IPS-20b (cell line): ENCODE data around the gene LGI1.

Source experiments
- H3K27ac ChIP-seq: one replicate; pipeline ENCODE4 v1.5.1; 2013; ENCODE audit warnings: low read length
- H3K27me3 ChIP-seq: 2 replicates; pipeline ENCODE4 v1.6.1; 2013; ENCODE audit warnings: mild to moderate bottlenecking, low read length, inconsistent platforms; ENCODE audit not compliant: insufficient read depth
- H3K36me3 ChIP-seq: 2 replicates; pipeline ENCODE4 v1.6.1; 2013; ENCODE audit warnings: low read depth, mild to moderate bottlenecking, inconsistent platforms, low read length, moderate library complexity; ENCODE audit not compliant: insufficient read depth
- H3K4me1 ChIP-seq: 2 replicates; pipeline ENCODE4 v1.6.1; 2013; ENCODE audit warnings: mild to moderate bottlenecking, control low read depth, inconsistent platforms, low read length, moderate library complexity; ENCODE audit not compliant: insufficient read depth
- H3K4me3 ChIP-seq: 2 replicates; pipeline ENCODE4 v1.5.1; 2013; ENCODE audit warnings: mild to moderate bottlenecking, low read length, inconsistent platforms
- H3K9ac ChIP-seq: 2 replicates; pipeline ENCODE4 v1.6.1; 2013; ENCODE audit warnings: low read depth, mild to moderate bottlenecking, inconsistent platforms, low read length, moderate library complexity
- H3K9me3 ChIP-seq: 2 replicates; pipeline ENCODE4 v1.6.1; 2013; ENCODE audit warnings: mild to moderate bottlenecking, low read depth, low read length, inconsistent platforms; ENCODE audit not compliant: insufficient read depth

The LGI1 gene

DNA sequence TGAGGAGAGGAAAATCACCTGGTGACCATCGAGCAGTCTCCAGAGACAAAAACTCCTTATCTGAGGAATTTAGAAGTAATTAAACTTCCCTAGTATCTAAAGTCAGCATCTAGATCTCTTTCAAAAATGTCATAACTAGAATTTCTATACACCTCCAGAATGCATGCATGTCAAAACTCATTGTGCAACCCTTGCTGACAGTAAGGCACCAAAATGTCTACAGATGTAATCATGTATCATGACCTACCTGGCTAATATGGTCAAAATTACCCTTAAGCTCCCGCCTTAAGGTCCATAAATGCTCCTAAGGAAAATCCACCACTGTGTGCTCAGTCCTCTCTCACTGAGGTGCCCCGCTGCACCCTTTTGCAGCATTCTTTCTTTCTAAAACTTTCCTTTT lies 16.4 kb upstream of the LGI1 start:
- Histone ChIP-seq H3K27ac (no peak overlapping the region), H3K9ac (no peak overlapping the region), H3K36me3 (no peaks in the 10 kb centered on the region), H3K9me3 (no peaks in the 10 kb centered on the region), H3K4me1 (peaks cover 2% of the 10 kb centered on the region; the same call in 1 of the 2 replicates), H3K4me3 (no peak overlapping the region), H3K27me3 (no peaks in the 10 kb centered on the region)

DNA sequence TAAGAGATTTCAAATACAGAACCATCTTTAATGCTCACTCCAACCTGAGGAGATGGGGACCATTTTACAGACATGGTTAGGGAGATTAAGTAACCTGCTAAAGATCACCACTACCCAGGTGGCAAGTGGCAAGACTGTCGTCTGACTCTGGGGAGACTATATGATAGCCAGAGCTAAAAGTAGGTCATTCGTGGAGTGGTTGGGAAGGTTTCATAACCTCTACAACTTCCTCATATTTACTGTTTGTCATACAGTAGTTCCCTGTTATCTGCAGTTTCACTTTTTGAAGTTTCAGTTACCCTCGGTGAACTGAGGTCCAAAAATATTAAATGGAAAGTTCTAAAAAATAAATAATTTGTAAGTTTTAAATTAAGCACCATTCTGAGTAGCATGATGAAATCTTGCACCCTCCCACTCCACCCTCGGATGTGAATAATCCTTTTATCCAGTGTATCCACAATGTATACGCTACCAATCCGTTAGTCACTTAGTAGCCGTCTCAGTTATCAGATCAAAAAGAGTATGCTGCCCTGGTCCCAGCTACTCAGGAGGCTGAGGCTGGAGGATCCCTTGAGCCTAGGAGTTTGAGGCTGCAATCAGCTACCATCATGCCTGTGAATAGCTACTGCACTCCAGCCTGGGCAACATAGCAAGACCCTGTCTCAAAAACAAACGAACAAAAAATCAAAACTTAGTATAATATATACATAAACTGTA lies 14.9 kb upstream of the LGI1 start:
- H3K9me3 ChIP-seq, result no peaks in the 10 kb centered on the region
- no peaks in the 10 kb centered on the region for H3K36me3 ChIP-seq
- peaks cover 6% of the 10 kb centered on the region; the same call in 1 of the 2 replicates for H3K4me1 ChIP-seq
- no peaks in the 10 kb centered on the region for H3K27me3 ChIP-seq
- H3K4me3 ChIP-seq, result no peak overlapping the region
- H3K9ac ChIP-seq, result no peak overlapping the region
- H3K27ac ChIP-seq, result no peak overlapping the region

DNA sequence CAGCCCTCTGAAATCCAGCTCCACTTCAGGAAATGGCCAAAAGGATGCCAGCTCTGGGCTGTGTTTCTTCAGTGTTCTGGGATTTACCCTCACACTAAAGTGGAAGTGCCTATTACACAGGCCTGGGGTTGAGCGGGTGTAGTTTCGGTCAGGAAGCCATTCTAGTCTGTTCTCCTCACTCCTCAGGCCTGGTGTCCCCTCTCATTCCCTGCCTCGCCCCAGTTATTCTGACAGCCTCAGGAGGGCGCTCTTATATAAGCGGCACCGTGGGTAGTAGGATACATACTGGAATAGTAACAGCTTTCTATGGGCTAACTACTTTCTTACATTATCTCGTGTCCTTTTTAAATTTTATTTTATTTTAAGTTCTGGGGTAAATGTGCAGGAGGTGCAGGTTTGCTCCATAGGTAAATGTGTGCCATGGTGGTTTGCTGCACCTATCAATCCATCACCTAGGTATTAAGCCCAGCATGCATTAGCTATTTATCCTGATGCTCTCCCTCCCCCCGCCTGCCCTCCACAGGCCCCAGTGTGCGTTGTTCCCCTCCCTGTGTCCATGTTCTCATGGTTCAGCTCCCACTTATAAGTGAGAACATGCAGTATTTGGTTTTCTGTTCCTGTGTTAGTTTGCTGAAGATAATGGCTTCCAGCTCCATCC lies 12.2 kb upstream of the LGI1 start:
- no peak overlapping the region for H3K27ac ChIP-seq
- H3K9me3 ChIP-seq, result no peaks in the 10 kb centered on the region
- H3K27me3 ChIP-seq, result no peaks in the 10 kb centered on the region
- H3K4me1 ChIP-seq, result peaks cover 29% of the 10 kb centered on the region
- H3K9ac ChIP-seq, result no peak overlapping the region
- no peaks in the 10 kb centered on the region for H3K36me3 ChIP-seq
- H3K4me3 ChIP-seq, result no peak overlapping the region

DNA sequence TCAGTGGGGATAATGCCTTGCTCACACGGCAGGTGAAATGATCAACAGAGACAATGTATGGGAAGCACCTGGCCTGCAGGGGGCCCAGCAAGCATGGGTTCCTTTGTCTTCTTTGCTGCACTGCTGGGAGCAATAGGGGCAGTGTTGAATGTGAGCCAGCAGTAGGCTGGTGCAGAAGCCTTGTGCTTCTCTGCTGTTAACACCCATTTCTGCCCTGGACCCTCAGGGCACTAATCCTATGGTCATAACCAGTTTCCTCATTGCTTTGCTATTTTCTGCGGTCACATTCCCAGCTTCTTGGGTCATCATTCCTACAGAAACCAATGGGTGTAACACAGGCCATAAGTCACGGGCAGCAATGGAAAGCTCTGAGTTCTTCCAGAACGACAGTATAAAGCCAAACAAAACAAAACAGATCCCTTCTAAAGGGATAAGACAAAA lies 10.9 kb upstream of the LGI1 start:
- Histone ChIP-seq H3K9me3 (no peaks in the 10 kb centered on the region), H3K27me3 (no peaks in the 10 kb centered on the region), H3K27ac (no peak overlapping the region), H3K4me3 (no peak overlapping the region), H3K9ac (peak overlapping the region; percentile 14; the same call in 1 of the 2 replicates), H3K36me3 (no peaks in the 10 kb centered on the region), H3K4me1 (peaks cover 41% of the 10 kb centered on the region)

DNA sequence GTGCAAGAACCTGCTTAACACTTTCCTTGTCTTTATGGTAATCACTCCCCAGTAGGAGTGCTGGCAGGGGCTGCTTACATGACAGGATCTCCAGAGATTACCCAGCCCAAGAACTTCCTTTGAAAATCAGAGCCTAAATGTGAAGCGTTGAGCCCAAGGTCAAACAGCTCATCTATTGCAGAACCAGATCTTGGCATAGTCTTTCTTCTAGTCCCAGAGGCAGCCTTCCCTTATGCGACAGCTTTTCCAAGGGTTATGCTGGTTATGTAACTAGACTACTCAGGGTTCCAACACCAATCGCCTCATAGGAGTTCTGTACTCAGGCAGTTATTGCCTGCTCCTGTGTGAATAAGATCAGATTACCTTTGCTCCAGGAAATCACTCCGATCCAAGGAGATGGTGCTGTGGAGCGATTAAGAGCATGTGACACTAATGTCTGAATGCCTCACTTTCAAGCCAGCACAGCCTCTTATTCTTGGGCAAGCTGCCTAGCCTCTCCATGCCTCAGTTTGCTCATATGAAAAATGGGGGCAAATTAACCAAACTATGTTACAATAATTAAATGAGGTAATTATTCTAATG lies 8.4 kb upstream of the LGI1 start:
- Histone ChIP-seq H3K4me3 (peak overlapping the region; percentile 53), H3K9ac (0 out of 2 replicates have a peak overlapping the region, but pooled peaks have one; percentile 43), H3K27me3 (no peaks in the 10 kb centered on the region), H3K27ac (peak overlapping the region; percentile 48), H3K36me3 (no peaks in the 10 kb centered on the region), H3K4me1 (peaks cover 41% of the 10 kb centered on the region), H3K9me3 (no peaks in the 10 kb centered on the region)

DNA sequence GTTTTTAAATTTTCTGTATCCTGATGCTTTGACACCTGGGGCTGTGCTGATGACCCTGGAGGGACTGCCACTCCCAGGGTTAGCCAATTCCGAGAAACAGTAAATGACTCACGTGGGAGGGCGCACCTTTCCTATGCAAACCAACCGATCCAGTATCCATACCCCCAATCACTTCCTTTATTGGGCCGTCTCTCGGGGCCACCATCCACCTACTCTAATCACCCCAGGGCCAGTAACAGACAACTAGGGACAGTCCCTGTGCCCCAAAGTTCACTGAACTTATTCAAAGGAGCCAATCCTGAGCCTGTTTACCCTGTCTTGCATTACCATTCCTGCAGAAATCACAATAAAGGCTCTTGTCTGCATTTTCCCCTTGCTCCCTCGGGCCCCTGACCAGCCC lies 6.6 kb upstream of the LGI1 start:
- Histone ChIP-seq H3K4me1 (peaks cover 39% of the 10 kb centered on the region), H3K27ac (no peak overlapping the region), H3K4me3 (no peak overlapping the region)

DNA sequence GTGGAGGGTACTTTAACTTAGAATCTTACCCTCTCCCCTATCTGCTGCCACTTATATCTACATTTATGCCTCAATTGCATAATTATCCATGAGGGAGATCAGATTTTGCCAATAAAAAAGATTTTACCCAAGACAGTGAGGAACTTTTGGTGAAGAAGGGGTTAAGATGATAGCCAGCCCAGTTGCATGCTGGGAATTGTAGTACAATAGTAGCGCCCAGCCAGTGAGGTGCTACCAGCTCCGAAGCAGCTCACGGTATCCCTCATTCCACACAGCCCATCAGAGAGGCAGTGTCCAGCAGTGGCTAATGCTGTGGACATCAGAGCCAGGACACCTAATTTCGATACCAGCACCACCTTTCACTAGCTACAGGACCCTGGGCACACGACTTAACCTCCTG lies 5.9 kb upstream of the LGI1 start:
- Histone ChIP-seq H3K27me3 (peaks cover 11% of the 10 kb centered on the region; the same call in 1 of the 2 replicates), H3K4me1 (peaks cover 42% of the 10 kb centered on the region), H3K9me3 (no peaks in the 10 kb centered on the region), H3K27ac (no peak overlapping the region), H3K4me3 (peak overlapping the region; percentile 52), H3K36me3 (no peaks in the 10 kb centered on the region), H3K9ac (no peak overlapping the region; the same call in 1 of the 2 replicates)

More for the DNA sequence above, 6.6 kb upstream of the LGI1 start:
- H3K36me3 ChIP-seq, result no peaks in the 10 kb centered on the region
- no peaks in the 10 kb centered on the region for H3K9me3 ChIP-seq
- H3K27me3 ChIP-seq, result peaks cover 4% of the 10 kb centered on the region; the same call in 1 of the 2 replicates
- no peak overlapping the region; the same call in 1 of the 2 replicates for H3K9ac ChIP-seq

DNA sequence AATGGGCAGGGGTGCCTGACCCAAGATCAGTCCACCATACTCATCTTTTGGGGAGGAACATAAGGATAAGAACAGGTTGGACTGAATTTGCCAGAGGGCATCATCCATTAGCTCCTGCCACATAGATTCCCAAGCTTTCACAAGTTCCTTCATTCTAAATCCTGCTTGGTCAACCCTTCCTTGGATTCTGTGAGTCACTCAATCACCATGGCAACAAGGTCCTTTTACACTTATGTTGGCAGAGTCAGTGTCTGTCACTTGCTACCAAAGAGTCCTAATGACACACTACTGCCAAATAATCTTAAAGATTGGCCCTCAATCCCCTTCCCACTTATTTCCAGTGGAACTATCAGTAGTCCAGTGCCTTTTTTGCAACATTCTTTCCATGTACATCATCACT lies 5.0 kb upstream of the LGI1 start:
- Histone ChIP-seq H3K36me3 (no peaks in the 10 kb centered on the region), H3K4me1 (peaks cover 44% of the 10 kb centered on the region), H3K9me3 (no peaks in the 10 kb centered on the region), H3K27me3 (peaks cover 17% of the 10 kb centered on the region; the same call in 1 of the 2 replicates), H3K27ac (no peak overlapping the region), H3K9ac (no peak overlapping the region), H3K4me3 (no peak overlapping the region)

DNA sequence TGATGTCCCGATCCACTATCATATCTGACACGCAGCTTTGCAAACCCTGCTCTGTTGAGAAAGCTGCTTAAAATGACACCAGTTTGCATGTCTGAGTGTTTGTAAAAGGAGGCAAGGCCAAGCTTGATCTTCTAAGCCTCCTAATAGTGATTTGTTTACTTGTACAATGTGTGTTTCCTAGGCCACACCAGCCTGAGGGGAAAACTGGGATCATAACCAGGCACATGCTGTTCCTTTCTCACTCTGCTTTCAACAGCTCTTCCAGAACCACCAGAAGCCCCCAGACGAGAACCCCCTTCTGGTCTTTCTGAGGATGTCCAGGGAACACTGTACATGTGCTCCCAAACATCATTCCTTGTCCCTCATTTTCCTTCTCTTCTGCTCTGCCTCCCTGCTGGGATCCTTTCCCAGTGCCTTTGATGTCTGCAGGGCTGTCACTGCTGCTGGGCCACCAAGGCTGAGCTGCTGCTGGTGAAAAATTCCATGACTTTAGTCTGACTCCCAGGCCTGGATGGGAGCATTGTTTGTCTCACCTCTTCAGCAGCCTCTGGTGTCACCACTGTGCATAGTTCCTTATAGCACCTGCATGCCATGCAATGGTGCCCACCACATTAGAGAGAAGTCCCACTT lies 4.0 kb upstream of the LGI1 start:
- Histone ChIP-seq H3K9ac (no peak overlapping the region), H3K36me3 (no peaks in the 10 kb centered on the region), H3K9me3 (no peaks in the 10 kb centered on the region), H3K27ac (no peak overlapping the region), H3K4me1 (peaks cover 46% of the 10 kb centered on the region), H3K27me3 (peaks cover 27% of the 10 kb centered on the region; the same call in 1 of the 2 replicates), H3K4me3 (no peak overlapping the region)

DNA sequence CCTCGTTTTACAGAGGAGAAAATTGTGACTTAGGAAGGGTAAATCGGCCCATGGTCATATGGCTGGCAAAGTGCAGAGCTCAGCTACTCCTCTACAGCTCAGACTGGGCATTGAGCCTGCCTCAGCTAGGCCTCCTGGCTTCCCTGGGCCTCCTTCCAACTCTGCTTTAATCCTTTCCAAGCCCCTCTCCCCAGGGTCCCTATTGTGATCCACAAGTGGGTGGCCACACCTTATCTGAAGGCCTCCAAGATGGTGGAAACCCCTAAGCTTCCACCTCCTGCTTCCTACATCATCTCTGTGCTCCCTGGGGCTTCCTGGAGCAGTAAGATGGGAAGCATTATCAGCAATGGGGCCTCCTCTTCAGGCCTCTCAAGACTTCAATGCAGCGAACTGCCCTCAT lies 3.0 kb upstream of the LGI1 start:
- no peaks in the 10 kb centered on the region for H3K9me3 ChIP-seq
- no peak overlapping the region for H3K27ac ChIP-seq
- no peak overlapping the region for H3K4me3 ChIP-seq
- H3K27me3 ChIP-seq, result peaks cover 37% of the 10 kb centered on the region; the same call in 1 of the 2 replicates
- peaks cover 47% of the 10 kb centered on the region for H3K4me1 ChIP-seq
- H3K9ac ChIP-seq, result no peak overlapping the region
- no peaks in the 10 kb centered on the region for H3K36me3 ChIP-seq

DNA sequence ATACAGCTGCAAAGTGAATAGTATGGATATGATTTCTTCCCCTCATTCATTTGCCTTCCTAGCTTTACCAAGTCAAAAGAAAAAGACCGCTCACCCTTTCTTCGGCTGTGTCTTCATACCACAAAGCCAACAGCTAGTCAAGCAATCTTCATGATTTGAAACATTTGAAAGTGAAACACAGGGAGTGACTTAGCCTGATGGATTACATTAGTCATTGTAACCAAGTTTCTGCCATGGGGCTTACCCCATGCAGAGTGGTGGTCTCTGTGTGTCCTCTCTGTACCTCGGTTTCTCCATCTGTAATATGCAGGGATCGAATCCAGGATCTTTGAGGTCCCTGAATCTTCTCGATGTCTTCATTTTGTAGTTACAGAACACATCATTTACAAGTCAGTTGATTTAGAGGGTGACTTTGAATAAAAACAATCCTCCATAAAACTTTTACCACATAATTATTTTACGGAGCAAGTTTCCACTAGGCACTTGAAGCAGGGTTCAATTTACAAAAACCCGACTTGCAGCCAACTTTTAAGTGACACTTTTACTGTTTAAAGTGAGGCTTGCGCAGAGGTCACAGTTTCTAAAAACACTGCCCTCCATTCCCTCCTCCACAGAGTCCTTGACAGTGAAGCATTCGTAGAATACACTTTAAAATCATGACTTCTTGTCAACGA lies 2.2 kb upstream of the LGI1 start:
- no peaks in the 10 kb centered on the region for H3K9me3 ChIP-seq
- H3K4me1 ChIP-seq, result peaks cover 46% of the 10 kb centered on the region
- H3K9ac ChIP-seq, result no peak overlapping the region
- no peak overlapping the region for H3K27ac ChIP-seq
- no peaks in the 10 kb centered on the region for H3K36me3 ChIP-seq
- H3K27me3 ChIP-seq, result peaks cover 38% of the 10 kb centered on the region; the same call in 1 of the 2 replicates
- no peak overlapping the region for H3K4me3 ChIP-seq
